Measurements from ENCODE around the gene GRIK1. TPM values are rescaled to one million over a fixed set of nuclear protein-coding genes. Genes with fewer than 3 reads are reported as not detected.

The GRIK1 gene
- total RNA-seq, 4 donors from 2014 or later, result 0.13 to 0.97 (median 0.38) TPM

DNA sequence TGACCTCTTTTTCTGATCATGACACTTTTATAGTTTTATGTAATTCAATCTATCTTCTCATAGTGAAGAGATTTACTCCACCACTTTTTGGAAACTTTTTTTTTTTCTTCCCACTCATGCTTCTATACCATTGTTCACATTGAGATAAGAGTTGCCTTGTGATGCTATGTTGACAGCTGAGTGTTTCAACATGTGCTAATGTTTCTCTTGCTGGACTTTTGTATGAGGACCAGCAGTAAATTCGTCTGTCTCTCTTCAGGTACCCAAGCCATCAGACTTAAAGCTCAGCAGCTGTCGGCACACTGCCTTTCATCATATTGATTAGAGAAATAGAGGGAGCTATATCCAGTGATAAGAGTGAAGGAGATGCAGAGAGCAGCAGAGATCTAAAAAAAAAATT is 227.0 kb downstream of the GRIK1 start:
- TF ChIP-seq POLR2A (IDR thresholded peaks at IDR 0.05), result no peak
- TF ChIP-seq, protein P1, sequence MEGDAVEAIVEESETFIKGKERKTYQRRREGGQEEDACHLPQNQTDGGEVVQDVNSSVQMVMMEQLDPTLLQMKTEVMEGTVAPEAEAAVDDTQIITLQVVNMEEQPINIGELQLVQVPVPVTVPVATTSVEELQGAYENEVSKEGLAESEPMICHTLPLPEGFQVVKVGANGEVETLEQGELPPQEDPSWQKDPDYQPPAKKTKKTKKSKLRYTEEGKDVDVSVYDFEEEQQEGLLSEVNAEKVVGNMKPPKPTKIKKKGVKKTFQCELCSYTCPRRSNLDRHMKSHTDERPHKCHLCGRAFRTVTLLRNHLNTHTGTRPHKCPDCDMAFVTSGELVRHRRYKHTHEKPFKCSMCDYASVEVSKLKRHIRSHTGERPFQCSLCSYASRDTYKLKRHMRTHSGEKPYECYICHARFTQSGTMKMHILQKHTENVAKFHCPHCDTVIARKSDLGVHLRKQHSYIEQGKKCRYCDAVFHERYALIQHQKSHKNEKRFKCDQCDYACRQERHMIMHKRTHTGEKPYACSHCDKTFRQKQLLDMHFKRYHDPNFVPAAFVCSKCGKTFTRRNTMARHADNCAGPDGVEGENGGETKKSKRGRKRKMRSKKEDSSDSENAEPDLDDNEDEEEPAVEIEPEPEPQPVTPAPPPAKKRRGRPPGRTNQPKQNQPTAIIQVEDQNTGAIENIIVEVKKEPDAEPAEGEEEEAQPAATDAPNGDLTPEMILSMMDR (IDR thresholded peaks at IDR 0.05), result no peak
- no peak for TF ChIP-seq EP300 (IDR thresholded peaks at IDR 0.05)
- TF ChIP-seq POLR2AphosphoS5 (IDR thresholded peaks at IDR 0.05), result no peak
- H3K27me3 ChIP-seq, result no peaks in the 10 kb centered on the region
- WGBS, result 78% methylated on average over 2 of the region's 2 CpGs
- no peak overlapping the region for H3K4me3 ChIP-seq
- no peaks in the 10 kb centered on the region for H3K36me3 ChIP-seq
- no peaks in the 10 kb centered on the region for H3K4me1 ChIP-seq
- no peak overlapping the region for H3K27ac ChIP-seq
- no peaks in the 10 kb centered on the region for H3K9me3 ChIP-seq
- DNase-seq (ENCODE audit: low spot score in 2 of 2), result no peak

GRCh38 chr21:29711236-29711635 is 228.6 kb downstream of the GRIK1 start:
- Histone ChIP-seq H3K27me3 (no peaks in the 10 kb centered on the region), H3K9me3 (no peaks in the 10 kb centered on the region), H3K36me3 (no peaks in the 10 kb centered on the region), H3K4me3 (no peak overlapping the region), H3K4me1 (no peaks in the 10 kb centered on the region), H3K27ac (no peak overlapping the region)
- no peak for DNase-seq (ENCODE audit: low spot score in 2 of 2)
- TF ChIP-seq POLR2A (IDR thresholded peaks at IDR 0.05) (no peak), POLR2AphosphoS5 (IDR thresholded peaks at IDR 0.05) (no peak), EP300 (IDR thresholded peaks at IDR 0.05) (no peak)
- TF ChIP-seq, protein P1 (IDR thresholded peaks at IDR 0.05), result no peak

GRCh38 chr21:29710498-29710897 is 229.3 kb downstream of the GRIK1 start:
- 87% methylated on average over 3 of the region's 3 CpGs for WGBS
- Histone ChIP-seq H3K4me3 (no peak overlapping the region), H3K27ac (no peak overlapping the region), H3K4me1 (no peaks in the 10 kb centered on the region), H3K27me3 (no peaks in the 10 kb centered on the region), H3K36me3 (no peaks in the 10 kb centered on the region), H3K9me3 (no peaks in the 10 kb centered on the region)
- no peak for DNase-seq (ENCODE audit: low spot score in 2 of 2)
- no peak for TF ChIP-seq EP300 (IDR thresholded peaks at IDR 0.05)
- no peak for TF ChIP-seq POLR2A (IDR thresholded peaks at IDR 0.05)
- TF ChIP-seq, protein P1 (IDR thresholded peaks at IDR 0.05), result no peak
- TF ChIP-seq POLR2AphosphoS5 (IDR thresholded peaks at IDR 0.05), result no peak

DNA sequence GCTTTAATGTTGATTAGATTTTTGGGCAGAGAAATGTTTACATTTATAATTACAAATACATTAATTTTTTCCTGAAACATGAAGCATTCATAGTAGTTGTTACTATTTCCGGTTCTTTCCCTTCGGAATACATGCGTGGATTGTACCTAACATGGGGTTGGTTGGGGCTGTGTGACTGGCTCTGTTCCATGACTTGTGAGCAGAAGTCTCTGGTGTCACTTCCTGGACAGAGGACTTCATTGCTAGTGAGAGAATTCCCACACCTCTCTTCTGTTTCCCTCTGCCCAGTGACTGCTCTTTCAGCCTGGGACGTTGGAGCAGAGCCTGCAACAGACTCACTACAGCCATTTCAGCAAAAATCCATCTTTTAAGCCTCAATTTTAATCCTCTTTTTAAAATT is 231.4 kb downstream of the GRIK1 start:
- no peak for DNase-seq (ENCODE audit: low spot score in 2 of 2)
- Histone ChIP-seq H3K27me3 (no peaks in the 10 kb centered on the region), H3K36me3 (no peaks in the 10 kb centered on the region), H3K4me3 (no peak overlapping the region), H3K27ac (no peak overlapping the region), H3K4me1 (no peaks in the 10 kb centered on the region), H3K9me3 (no peaks in the 10 kb centered on the region)
- TF ChIP-seq POLR2A (IDR thresholded peaks at IDR 0.05), result no peak
- no peak for TF ChIP-seq POLR2AphosphoS5 (IDR thresholded peaks at IDR 0.05)
- no peak for TF ChIP-seq EP300 (IDR thresholded peaks at IDR 0.05)
- TF ChIP-seq, protein P1 (IDR thresholded peaks at IDR 0.05), result no peak
- WGBS, result 87% methylated on average over 4 of the region's 4 CpGs

DNA sequence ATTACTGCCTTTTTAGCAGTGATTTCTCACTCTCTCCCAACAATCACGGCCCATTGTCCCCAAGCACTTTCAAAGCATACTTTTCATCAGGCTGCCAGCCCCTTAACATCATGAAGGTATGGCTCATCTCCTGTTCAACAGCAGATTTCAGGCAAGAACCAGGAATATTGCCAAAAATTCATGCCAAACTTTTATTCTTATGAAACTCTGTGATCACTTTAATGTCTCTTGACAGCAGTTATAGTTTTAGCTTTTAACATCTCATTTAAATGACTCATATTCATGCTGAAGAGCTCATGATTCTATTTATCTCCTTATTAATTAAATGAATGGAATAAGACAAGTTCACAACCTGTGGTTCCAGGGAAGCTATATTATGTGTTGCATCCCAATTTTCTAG is 235.1 kb downstream of the GRIK1 start:
- 52% methylated on average over 1 of the region's 1 CpG for WGBS
- DNase-seq (ENCODE audit: low spot score in 2 of 2), result no peak
- Histone ChIP-seq H3K36me3 (no peaks in the 10 kb centered on the region), H3K4me1 (no peaks in the 10 kb centered on the region), H3K4me3 (no peak overlapping the region), H3K9me3 (no peaks in the 10 kb centered on the region), H3K27ac (no peak overlapping the region), H3K27me3 (no peaks in the 10 kb centered on the region)
- TF ChIP-seq, protein P1 (IDR thresholded peaks at IDR 0.05), result no peak
- TF ChIP-seq EP300 (IDR thresholded peaks at IDR 0.05), result no peak
- TF ChIP-seq POLR2A (IDR thresholded peaks at IDR 0.05), result no peak
- no peak for TF ChIP-seq POLR2AphosphoS5 (IDR thresholded peaks at IDR 0.05)

All from suprapubic skin (tissue), 4 donors.